GM06990 (cell line): ENCODE results near the gene DENND1B.

Experiments
- DNase-seq: peaks from one replicate; pipeline ENCODE4 v3.0.0-alpha.2; 2011; ENCODE audit not compliant: insufficient read length; ENCODE audit errors: extremely low read depth
- H3K27me3 ChIP-seq: replicated peaks from 2 replicates; pipeline ENCODE4 v1.6.0; 2011; ENCODE audit warnings: low read length; ENCODE audit not compliant: control insufficient read depth, insufficient read depth
- H3K36me3 ChIP-seq: 2 replicates; pipeline ENCODE4 v1.5.1; 2011; ENCODE audit warnings: low read length; ENCODE audit not compliant: control insufficient read depth, insufficient read depth
- H3K4me3 ChIP-seq: replicated peaks from 2 replicates; pipeline ENCODE4 v1.5.1; 2011; ENCODE audit warnings: low read depth, mild to moderate bottlenecking, control low read depth, low read length
- CTCF ChIP-seq: IDR thresholded peaks from 2 replicates; pipeline ENCODE4 v1.5.1; 2011; ENCODE audit warnings: low read length, control low read depth, mild to moderate bottlenecking, inconsistent platforms; ENCODE audit not compliant: insufficient read depth, poor library complexity, severe bottlenecking

Gene DENND1B

GRCh38 chr1:197750366-197750765 lies 24.9 kb downstream of the DENND1B start:
- DNase-seq, result no peak
- no peak overlapping the region for H3K4me3 ChIP-seq
- TF ChIP-seq CTCF, result no peak
- no peaks in the 10 kb centered on the region for H3K36me3 ChIP-seq
- no peaks in the 10 kb centered on the region for H3K27me3 ChIP-seq

GRCh38 chr1:197745911-197746310 lies 29.4 kb downstream of the DENND1B start:
- Histone ChIP-seq H3K4me3 (no peak overlapping the region), H3K27me3 (no peaks in the 10 kb centered on the region), H3K36me3 (no peaks in the 10 kb centered on the region)
- DNase-seq, result no peak
- no peak for TF ChIP-seq CTCF

- DNase-seq, result no peak
- Histone ChIP-seq H3K4me3 (no peak overlapping the region), H3K27me3 (no peaks in the 10 kb centered on the region), H3K36me3 (no peaks in the 10 kb centered on the region)
- TF ChIP-seq CTCF, result no peak
Measured at GRCh38 chr1:197744979-197745378, 30.3 kb downstream of the DENND1B start.

- TF ChIP-seq CTCF, result no peak
- no peak overlapping the region for H3K4me3 ChIP-seq
- no peaks in the 10 kb centered on the region for H3K27me3 ChIP-seq
- H3K36me3 ChIP-seq, result no peaks in the 10 kb centered on the region
- no peak for DNase-seq
Measured at GRCh38 chr1:197743578-197743977, 31.7 kb downstream of the DENND1B start.

- no peak for TF ChIP-seq CTCF
- H3K27me3 ChIP-seq, result no peaks in the 10 kb centered on the region
- H3K36me3 ChIP-seq, result no peaks in the 10 kb centered on the region
- no peak overlapping the region for H3K4me3 ChIP-seq
- no peak for DNase-seq
Measured at GRCh38 chr1:197740992-197741391, 34.3 kb downstream of the DENND1B start.

- TF ChIP-seq CTCF, result no peak
- no peak for DNase-seq
- H3K4me3 ChIP-seq, result no peak overlapping the region
- H3K27me3 ChIP-seq, result no peaks in the 10 kb centered on the region
- no peaks in the 10 kb centered on the region for H3K36me3 ChIP-seq
Measured at GRCh38 chr1:197738927-197739326, 36.4 kb downstream of the DENND1B start.
